Measurements from ENCODE around the gene INCA1.

INCA1 gene

DNA sequence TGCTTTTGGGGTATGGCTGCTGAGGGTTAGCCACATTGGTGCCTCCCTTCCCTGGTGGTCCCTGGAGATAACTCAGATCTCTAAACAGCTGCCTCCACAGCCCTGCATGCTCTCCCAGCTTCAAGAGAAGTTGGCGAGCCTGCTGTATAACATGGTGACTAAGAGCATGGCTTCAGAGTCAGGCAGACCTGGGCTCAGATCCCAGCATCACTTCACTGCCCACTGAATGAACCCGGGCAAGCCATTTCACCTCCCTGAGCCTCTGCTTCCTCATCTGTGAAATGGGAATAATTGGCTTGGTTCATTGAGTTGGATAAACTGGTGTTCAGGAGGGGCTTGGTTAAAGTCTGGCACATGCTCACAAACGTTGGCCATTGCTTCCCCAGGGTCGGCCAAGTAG lies 17.0 kb upstream of the INCA1 start:
- DNase-seq (ENCODE audit: low spot score) (no peak), FAIRE-seq (no peak)

- DNase-seq (ENCODE audit: low spot score) (no peak), FAIRE-seq (no peak)
Observed at GRCh38 chr17:5011928-5012327, 14.6 kb upstream of the INCA1 start.

- FAIRE-seq (no peak), DNase-seq (ENCODE audit: low spot score) (no peak)
Observed at GRCh38 chr17:5003214-5003867, 6.0 kb upstream of the INCA1 start.

DNA sequence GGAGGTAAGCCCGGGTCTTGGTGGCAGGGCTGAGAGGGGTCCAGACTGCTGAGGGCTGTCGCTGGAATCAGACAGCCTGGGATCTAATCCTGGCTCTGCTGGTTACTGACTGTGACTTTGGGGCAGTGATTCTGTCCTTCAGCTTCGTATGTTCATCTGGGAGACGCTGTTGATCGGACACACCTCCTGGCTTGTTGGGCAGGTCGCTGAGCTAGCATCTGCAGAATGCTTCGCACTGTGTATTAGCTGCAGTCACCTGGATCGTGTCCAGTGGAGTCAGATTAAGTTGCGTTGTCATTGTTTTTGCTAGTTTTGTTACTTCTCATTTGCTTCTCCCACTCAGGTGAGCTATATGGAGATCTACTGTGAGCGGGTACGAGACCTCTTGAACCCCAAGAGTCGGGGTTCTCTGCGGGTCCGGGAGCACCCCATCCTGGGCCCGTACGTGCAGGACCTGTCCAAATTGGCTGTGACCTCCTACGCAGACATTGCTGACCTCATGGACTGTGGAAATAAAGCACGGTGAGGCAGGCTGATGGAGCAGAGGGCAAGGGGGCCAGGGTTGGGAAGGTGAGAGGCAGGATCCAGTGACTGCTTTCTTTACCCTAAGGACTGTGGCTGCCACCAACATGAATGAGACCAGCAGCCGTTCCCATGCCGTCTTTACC lies 4.9 kb upstream of the INCA1 start:
- DNase-seq (ENCODE audit: low spot score) (no peak), FAIRE-seq (no peak)

GRCh38 chr17:5000237-5000639 lies 2.9 kb upstream of the INCA1 start:
- DNase-seq (ENCODE audit: low spot score) (no peak), FAIRE-seq (no peak)

DNA sequence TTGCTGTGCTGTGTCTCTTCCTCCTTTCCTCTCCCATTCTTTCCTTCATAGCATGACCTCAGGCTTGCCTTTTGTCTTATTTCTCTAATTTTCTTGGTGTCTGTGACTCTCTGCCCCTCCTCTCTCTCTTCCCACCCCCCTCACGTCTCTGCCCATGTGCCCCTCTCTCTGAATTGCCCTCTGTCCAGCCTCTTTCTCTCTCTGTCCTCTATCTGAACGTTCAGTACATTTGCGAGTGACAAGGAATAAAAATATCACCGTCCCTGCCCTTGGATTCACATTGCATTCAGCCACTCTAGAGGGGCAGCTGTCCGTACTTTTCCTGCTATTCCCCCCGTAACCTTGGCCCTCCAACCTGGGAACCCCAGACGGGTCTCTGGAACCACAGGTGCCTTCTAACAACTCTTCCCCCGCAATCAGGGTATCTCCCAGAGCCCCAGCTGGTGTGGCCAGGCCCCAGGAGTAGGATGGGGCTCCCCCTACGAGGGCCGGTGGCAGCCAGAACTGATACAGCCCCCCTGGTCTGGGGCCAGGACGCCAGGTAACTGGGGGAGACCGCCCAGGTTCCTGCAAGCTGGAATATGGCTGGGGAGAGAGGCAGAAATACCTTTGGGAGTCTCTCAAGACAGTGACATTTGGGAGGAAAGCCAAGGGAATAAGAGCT lies 2.2 kb upstream of the INCA1 start:
- no peak for DNase-seq (ENCODE audit: low spot score)
- FAIRE-seq = no peak

DNA sequence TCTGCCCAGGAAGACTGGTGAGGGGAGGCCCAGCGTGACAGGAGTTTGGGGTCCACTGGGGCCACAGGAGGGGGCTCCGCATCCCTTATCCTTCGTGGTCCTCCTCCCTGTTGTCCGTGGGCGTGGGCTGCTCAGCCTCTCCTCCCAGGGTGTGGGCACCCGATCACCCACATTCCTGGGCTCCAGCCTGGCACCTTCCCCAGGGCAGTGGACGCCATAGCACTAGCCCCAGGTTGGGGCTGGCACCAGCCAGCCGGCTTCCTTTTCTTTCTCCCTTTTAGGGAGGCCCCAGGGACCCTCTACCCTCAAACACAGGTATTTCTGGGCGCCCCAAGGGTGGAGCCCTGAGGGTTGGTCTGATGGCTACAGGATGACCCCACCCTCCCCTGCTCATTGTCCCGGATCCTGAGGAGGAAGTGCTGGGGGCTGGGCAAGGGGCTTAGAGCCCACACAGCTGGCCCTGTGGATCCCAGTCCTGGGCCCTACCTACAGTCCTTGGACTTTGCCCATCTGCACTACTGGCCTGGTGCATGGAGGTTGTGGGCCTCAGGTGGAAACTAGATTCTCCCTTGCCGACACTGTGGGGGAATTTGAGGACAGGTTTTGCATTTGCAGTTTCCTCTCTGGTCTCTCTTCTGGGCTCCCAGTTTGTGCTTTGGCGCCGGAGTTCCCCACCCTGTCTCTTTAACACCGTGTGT lies 1.6 kb upstream of the INCA1 start:
- FAIRE-seq (no peak), DNase-seq (ENCODE audit: low spot score) (no peak)

DNA sequence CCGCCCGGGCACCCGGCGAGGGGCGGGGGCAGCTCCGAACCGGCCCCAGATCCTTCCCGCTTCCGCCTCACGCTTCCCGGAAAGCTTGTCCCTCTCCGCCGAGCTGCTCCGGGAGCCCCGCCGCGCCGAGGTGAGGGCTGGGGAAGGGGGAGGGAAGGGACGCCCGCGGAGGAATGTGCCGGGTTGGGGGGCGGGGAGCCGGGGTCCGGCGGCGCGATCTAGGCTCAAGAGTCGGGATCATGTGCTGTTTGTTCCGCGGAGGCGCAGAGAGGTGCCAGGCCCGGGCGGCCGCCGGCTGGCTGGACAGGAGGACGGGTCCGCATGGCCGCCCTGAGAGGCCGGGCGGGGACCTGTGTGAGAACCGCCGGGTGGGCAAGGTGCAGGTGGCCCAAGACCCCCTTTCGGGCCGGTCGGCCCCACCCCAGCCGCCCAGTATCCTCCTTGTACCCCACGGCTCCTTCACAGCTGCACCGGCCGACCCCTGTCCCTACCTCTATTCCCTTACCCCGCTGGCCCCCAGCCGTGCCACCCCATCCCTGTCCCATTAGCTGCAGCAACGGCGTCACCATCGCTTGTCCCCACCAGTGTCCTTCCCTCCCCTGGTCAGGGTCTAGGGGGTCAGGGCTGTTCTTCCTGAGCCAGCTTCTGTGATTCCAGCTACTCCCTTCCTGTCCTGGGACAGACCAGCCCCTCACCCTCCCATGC lies 857 bp upstream of the INCA1 start:
- FAIRE-seq (no peak), DNase-seq (ENCODE audit: low spot score) (no peak)

- FAIRE-seq = no peak
- no peak for DNase-seq (ENCODE audit: low spot score)
Observed at GRCh38 chr17:4994081-4994595, 3.2 kb downstream of the INCA1 start.

GRCh38 chr17:4987767-4988567 lies 9.4 kb downstream of the INCA1 start:
- no peak for FAIRE-seq
- no peak for DNase-seq (ENCODE audit: low spot score)

DNA sequence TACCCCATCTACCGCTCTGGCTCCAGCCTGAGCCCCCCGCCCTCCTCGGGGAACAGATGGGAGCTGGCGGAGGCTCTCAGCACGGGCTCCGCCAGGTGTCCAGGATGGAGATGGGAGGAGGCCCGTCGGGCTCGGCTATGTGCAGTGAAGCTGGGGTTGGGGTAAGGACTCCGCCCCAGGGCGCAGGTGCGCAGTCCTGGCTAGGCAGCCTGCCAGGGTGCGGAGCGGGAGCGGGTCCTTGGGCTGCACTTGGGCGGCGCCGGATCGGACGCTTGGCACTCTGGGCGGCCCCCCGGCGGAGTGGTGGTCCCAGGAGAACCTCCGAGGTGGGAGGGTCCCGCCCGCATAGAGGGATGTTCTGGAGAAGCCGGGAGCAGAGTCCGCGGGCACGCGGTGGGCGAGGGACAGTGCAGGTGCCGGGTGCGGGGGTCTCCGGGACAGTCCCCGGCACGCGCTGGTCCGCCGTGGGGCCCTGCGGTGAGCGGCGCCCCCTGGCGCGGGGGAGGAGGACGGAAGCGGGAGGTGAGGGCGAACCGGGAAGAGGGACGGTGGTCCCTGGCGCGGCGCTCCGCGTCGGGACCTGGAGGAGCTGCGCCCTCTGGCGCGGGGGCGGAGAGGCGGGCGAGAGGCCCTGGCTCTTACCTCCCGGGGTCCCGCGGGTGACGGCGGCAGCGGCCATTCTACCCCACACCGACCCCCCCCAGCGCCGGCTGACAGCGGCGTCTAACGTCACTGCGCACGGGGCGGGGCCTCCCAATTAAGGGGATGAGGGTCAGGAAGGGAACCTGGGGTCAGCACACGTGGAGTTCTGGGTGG lies 10.2 kb downstream of the INCA1 start, which contains the start of gene CAMTA2:
Gene CAMTA2, minus strand, starts transcription at position 725 of the 816 bp plus-strand sequence. CDS start 1,453 bp downstream, outside the sequence.
- no peak for FAIRE-seq

GRCh38 chr17:4986403-4986802 lies 10.9 kb downstream of the INCA1 start:
- DNase-seq (ENCODE audit: low spot score) (no peak), FAIRE-seq (no peak)

More for the DNA sequence above, 10.2 kb downstream of the INCA1 start, which contains the start of gene CAMTA2:
- peak; percentile 71 for DNase-seq (ENCODE audit: low spot score)

DNA sequence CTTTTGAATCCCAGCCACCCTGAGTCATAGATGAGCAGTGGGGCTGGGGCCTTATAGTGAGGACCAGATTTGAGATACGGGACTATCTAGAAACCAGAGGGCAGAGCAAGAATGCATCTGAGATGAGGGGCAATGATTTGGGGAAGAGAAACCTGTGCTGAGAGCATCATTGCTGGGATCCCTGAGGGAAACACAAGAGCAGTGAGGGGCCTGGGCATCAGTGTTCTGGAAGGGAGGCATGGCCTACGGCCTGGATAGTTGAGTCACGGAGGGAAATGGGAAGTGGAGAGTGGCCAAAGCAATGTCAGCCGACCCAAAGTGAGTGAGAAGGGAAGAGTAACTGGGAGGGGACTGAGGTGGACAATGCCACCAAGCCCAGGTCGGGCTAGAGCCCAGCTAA lies 15.0 kb downstream of the INCA1 start:
- no peak for FAIRE-seq
- no peak for DNase-seq (ENCODE audit: low spot score)

DNA sequence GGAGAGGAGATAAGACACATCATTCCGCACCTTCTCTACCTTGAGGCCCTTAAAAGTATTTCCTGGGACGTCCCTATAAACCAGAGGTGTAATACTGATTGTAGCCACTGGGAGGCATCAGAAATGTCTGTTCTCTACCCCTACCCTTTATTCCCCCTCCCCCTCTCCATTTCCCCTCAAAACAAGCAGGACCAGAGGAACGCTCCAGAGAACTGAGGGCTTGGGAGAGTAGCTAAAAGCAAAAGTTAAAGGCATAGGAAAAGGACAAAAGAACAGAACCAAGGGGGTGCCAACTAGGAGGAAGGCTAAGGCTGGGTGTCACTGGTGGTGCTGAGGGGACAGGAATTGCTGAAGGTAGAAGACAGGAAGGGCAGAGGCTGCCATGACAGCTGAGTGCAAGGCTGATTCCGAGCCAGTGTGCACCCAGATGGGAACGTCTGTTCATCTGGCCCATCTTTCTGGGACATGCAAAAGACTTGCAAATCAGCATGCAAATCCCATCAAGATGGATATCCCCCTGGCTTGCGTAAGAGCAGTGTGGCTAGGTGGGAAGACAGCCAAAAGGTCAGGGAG lies 16.6 kb downstream of the INCA1 start:
- DNase-seq (ENCODE audit: low spot score) (peak; percentile 40), FAIRE-seq (no peak)

DNA sequence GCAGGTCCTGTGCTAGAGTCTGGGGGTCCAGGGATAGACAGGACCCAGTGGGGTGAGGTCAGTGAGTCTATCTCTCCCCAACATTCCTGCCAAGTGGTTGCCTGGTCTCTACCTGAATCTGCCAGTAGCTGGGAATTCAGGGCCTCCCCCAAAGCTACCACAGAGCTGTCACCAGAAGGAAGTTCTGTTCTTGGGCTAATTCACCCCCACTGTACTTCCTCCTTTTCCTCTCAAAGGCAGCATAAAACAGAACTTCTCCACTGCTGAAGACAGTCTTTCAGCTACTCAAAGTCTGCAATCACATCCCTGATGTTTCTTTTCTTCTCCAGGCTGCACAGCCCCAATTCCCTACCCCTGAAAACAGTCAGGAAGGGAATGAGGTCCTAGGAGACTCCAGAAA lies 18.6 kb downstream of the INCA1 start:
- DNase-seq (ENCODE audit: low spot score) = no peak
- no peak for FAIRE-seq

DNA sequence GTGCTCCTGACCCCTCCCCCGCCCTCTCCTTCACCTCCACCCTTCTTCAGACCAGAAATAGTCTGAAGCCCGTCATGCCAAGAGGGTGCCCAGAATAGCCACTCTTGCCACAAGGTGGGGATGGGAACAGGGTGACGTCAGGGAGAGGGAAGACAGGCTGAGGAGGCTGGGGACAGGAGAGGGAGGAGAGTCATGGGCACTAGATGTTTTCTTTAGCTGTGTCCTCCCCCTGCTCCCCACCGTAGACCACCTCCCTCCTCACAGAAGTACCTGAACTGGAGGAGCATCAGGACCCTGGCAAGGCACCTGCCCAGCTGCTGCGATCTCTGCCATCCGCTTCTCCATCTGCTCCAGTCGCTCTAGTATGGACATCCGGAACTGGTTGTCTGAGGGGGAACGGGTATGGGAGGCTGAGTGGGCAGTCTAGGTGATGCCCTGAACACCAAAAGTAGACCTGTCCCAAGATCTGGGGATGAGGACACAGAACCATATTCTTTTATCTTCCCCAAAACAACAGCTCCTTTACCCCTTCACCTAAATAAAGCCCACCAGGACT lies 23.1 kb downstream of the INCA1 start:
- FAIRE-seq = no peak

DNA sequence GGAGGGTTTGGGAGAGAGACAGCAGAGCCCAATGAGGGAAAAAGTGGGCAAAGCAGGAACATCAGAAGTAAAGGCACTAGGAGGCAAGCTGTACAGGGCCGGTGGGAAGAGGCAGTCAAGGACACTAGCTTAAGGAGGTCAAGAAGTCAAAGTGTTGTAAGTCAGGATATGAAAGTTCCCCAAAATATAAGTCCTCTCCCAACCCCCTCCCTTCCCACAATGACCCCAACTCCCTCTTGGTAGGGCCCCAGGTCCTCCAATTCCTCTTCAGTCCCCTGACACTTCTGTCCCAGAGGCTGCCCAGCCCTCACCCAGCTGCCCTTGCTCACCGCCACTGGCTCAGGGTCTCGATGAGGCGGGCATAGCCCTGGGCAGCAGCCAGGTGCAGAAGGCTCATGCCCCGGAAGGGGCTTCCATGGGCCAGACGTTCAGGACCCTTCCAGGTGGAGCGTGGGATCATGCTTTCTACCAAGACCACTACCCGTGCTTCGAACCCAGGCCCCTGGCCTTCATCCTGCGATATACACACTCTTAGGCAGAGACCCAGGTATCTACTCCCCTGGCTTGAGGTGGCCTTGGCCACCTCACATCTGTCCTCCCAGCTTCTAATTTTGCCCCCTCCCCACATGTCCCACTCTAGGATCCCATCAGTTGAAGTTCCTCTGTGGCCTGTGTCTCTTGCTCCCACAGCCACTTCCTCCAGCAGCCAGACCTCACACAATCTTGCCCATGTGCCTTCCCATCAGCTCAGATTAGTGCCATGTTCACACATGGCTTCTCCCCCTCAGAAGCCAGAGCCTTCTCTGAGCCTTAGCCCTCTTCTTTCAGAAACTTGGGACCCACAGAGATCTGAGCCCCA lies 23.8 kb downstream of the INCA1 start:
- FAIRE-seq (no peak), DNase-seq (ENCODE audit: low spot score) (no peak)

More for the DNA sequence above, 23.1 kb downstream of the INCA1 start:
- DNase-seq (ENCODE audit: low spot score) = no peak

DNA sequence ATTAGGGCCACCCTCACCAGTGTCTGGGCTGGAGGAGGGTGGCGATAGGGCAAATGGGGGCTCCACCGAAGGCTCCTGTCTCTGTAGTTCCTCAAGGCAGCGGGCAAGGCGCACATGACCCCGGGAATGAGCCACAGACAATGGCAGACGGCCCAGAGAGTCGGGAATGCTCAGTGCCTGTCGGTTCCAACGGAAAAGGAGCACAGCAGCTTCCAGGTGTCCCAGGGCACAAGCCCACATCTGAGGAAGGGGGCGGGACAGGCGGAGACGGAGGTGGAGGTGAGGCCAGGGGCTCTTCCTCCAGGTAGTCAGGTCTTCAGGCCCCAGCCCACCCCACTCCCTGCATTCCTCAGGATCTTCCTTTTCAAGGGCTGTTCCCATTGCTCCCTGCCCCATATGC lies 24.6 kb downstream of the INCA1 start:
- FAIRE-seq (no peak), DNase-seq (ENCODE audit: low spot score) (no peak)
